Measurements from ENCODE around the gene VOPP1.
"Not testable (repeated sequence)": the region's sequence is repeated elsewhere in the genome, so short reads cannot be mapped to it uniquely, and the experiment has no call there.

The VOPP1 gene

GRCh38 chr7:55477781-55478374 is 94.4 kb downstream of the VOPP1 start:
- DNase-seq (ENCODE audit: low read depth): peak; percentile 70
- no peak overlapping the region for H3K4me3 ChIP-seq (ENCODE audit: low read depth, low read length)

DNA sequence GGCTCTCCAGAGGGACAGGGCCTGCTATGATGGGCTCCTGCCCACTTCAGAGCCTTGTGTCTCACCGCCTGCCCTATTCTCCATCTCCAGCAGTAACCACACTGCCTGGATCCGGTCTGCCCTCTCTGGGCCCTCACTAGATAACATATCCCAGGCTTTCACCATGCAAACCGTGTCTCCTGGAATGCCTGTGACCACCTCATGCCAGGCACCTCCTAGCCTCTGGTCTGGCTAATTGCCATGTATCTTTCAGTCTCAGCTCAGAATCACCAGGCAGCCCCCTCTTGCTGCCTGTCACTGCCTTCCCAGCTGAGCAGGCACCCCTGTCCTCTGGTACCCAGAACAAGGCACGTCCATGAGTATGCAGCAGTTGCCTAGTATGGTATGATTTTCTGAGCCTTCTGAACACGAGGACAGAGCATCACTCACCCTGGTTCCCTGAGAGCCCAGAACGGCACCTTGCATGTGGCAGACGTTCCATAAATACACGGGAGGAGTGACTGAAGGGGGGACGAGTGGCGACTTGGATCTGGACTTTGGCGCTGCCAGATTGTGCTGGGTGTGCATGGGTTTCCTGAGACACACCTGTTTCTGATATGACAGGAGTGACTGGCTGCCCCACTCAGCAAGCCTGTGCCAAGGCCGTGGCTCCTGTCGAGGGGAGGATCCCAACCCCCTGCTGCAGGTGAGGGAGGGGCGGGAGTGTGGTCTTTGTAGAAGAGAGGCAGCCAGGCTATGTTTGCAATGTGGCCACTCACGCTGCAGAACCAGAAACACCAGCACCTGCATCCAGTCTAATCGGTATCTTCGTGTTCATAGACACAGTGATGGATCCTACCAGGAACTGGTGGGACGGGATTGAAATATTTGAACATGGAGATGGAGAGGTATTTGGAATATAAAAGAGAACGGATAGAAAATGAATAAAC is 95.2 kb downstream of the VOPP1 start:
- DNase-seq (ENCODE audit: low read depth): no peak
- no peak overlapping the region for H3K4me3 ChIP-seq (ENCODE audit: low read depth, low read length)

DNA sequence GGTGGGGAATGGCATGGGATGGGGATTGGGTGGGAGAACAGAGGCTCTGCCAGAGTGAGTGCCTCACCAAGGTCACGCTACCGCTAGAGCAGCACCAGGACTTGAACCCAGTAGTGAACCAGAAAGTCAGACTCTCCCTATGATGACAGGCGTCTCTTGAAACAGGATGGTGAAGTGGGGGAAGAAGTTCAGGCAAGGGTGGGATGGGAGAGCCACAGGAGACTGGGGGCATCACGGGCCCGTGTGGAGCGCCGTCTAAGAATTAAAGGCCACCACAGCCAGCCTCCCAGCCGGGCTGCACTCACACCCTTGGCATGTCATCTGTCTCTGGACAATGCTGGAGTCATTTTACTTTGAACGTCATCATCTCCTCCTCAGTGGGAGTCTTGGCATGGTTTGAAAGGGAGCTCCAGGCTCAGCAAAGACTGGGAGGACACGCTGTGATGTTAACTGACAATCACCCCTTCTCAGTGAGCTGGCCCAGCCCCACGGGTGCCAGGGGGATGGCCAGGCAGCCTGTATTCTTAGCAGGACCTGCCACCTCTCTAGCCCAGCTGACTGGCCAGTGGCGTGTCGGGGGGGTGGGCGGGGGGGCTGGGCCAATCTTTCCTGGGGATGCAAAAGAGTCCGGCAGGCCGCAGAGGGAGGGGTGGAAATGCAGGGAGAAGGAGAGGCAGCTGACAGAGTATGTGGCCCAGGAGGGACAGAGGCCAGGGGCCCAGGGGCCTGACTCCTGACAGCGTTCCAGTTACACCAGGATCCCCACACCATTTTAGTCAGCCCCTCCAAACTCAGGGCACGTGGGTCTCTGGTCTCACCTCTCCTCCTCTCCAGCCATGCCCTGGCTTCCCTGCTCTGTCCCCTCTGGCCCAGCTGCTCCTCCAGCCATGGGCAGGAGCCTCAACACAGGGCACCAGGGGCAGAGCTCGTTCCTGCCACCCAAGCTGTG is 96.2 kb downstream of the VOPP1 start:
- peak; percentile 24 for DNase-seq (ENCODE audit: low read depth)
- no peak overlapping the region for H3K4me3 ChIP-seq (ENCODE audit: low read depth, low read length)

DNA sequence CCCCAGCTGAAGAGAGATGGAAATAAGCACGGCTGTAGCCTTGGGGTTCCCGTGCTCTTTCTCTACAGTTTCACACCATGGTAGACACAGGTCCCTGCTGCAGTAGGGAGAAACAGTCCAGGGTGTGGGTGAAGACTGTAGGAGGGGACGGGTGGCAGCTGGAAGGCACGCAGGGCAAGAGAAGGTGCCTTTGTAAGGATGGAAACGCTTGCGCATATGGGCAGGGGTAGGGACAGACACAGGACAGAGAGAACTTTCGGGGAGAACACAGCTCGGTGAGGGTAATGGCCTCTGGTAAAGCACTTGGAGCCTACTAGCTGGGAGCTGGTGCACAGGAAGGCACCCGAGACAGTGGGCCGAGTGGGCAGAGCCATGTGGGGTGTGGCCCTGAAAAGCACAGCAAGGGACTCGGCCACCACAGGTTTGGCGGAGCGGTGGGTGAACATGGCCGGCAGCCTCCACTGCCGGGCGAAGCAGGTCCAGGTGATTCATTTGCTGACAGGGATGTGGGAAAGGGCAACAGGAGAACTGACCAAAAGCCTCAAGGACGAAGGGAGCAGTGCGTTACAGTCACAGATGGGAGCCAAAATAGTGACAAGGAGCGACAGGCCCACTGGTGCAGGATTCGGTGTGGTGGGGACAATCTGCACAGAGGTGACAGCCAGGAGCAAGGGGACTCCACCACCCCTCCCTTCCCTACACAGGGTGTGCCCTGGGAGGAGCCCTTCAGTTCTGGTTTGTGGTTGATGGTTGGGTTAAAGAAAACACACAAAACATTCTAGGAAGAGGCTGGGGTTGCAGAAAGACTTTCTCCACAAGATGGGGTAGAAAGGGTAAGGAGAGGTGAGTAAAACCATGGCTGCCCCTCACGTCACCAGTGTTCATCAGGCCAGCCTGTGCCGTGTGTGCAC is 97.1 kb downstream of the VOPP1 start:
- no peak overlapping the region for H3K4me3 ChIP-seq (ENCODE audit: low read depth, low read length)
- no peak for DNase-seq (ENCODE audit: low read depth)

GRCh38 chr7:55473932-55474331 is 98.4 kb downstream of the VOPP1 start:
- H3K4me3 ChIP-seq (ENCODE audit: low read depth, low read length): no peak overlapping the region
- DNase-seq (ENCODE audit: low read depth): no peak

GRCh38 chr7:55472928-55473725 is 99.2 kb downstream of the VOPP1 start:
- DNase-seq (ENCODE audit: low read depth): no peak
- no peak overlapping the region for H3K4me3 ChIP-seq (ENCODE audit: low read depth, low read length)

- DNase-seq (ENCODE audit: low read depth); H3K4me3 ChIP-seq (ENCODE audit: low read depth, low read length): not testable (repeated sequence)
Observed at GRCh38 chr7:55472406-55472805, 99.9 kb downstream of the VOPP1 start.

DNA sequence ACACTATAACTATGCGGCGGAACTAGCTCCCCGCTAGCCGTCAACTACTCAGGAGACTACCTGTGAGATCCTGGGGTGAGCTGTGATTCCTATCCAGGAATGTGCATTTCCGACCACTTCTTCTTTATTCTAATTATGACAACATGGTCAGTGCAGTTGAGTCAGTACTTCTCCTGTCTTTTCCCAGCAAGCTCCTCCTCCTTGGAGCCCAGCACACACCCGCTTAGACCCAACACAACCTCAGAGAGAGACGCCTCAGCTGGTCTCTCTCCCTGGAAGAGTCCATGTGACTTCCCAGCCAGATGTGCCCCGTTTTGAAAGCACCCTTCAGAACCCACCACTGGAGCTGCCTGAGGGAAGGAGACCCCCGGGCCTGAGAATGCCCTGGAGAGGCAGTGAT is 100.7 kb downstream of the VOPP1 start:
- H3K4me3 ChIP-seq (ENCODE audit: low read depth, low read length); DNase-seq (ENCODE audit: low read depth): not testable (repeated sequence)

DNA sequence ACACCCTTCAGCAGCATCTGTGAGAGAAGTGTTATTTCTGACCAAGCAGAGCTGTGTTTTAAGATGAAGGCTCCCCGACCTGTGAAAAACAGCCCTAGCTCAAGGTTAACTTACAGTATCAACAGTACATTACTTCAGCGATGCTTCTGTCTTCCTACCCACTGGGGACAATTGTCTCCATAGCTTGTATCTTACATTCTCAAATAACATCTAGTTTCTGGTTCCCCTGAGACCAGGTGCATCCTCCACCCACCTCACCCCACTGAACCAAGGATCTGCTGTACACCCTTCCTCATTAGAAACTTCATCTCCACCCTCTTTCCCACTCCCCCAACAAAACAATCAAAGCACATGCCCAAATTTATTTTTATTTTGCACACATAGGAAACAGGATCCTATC is 102.0 kb downstream of the VOPP1 start:
- no peak overlapping the region for H3K4me3 ChIP-seq (ENCODE audit: low read depth, low read length)
- DNase-seq (ENCODE audit: low read depth): no peak

- no peak for DNase-seq (ENCODE audit: low read depth)
- no peak overlapping the region for H3K4me3 ChIP-seq (ENCODE audit: low read depth, low read length)
Observed at GRCh38 chr7:55469721-55470120, 102.6 kb downstream of the VOPP1 start.

DNA sequence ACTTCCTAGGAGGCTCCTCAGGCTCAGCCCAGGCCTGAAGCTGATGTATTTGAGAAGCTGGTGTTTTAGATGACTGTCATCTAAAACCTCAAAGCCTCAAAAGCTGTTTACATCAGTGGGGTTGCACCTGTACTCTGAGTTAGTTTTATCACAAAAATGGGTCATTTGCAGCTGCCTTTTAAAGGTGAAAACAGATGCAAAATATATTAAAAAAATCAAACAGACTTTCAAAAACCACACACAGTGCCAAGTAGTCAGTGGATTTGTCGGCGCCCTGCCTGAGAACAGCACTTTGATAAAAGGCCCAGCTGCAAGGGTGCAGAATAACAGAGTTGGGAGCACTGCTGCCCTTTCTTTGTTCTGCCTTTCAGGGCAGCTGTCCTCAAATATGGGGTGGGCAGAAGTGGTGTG is 103.0 kb downstream of the VOPP1 start:
- DNase-seq (ENCODE audit: low read depth): no peak
- H3K4me3 ChIP-seq (ENCODE audit: low read depth, low read length): no peak overlapping the region

DNA sequence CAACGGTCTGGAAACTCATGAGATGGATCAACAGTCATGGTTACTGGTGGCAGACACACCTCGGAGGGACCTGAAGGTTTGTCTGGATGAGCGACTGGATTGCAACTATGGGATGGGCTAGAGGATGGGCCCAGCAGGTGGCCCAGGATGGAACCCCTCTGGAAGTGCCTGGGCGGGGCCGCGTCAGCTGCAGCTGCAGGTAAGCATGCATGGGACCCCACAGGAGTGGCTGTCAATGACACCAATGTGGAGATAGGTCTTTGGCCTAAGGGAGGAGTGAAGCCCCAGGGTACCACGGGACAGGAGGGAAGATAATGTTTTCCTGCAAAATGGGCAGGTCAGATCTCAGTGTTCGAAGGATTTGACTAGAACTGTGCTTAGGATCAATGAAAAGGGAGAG is 103.8 kb downstream of the VOPP1 start:
- no peak overlapping the region for H3K4me3 ChIP-seq (ENCODE audit: low read depth, low read length)
- DNase-seq (ENCODE audit: low read depth): no peak

- H3K4me3 ChIP-seq (ENCODE audit: low read depth, low read length): no peak overlapping the region
- no peak for DNase-seq (ENCODE audit: low read depth)
Observed at GRCh38 chr7:55467047-55467593, 105.2 kb downstream of the VOPP1 start.

- DNase-seq (ENCODE audit: low read depth): no peak
- H3K4me3 ChIP-seq (ENCODE audit: low read depth, low read length): no peak overlapping the region
Observed at GRCh38 chr7:55465691-55466090, 106.6 kb downstream of the VOPP1 start.

DNA sequence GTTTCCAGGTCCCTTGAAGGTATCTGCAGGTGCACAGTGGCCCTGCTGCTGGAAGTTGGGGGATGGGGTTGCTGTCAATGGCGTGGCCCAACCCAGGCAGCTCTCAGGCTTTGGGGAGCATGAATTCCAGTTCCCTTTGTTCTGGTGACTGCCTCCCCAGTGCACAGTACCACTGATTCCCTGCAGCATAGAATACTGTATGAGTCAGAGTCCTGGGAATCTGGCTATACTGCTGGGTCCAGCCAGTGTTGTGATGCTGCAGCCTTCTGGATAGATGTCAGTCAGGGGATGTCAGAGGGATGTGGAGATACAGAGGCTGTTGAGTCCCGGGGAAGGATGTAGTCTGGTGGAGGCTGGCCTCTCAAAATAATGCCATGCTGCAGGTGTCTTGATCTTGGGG is 107.9 kb downstream of the VOPP1 start:
- no peak overlapping the region for H3K4me3 ChIP-seq (ENCODE audit: low read depth, low read length)

DNA sequence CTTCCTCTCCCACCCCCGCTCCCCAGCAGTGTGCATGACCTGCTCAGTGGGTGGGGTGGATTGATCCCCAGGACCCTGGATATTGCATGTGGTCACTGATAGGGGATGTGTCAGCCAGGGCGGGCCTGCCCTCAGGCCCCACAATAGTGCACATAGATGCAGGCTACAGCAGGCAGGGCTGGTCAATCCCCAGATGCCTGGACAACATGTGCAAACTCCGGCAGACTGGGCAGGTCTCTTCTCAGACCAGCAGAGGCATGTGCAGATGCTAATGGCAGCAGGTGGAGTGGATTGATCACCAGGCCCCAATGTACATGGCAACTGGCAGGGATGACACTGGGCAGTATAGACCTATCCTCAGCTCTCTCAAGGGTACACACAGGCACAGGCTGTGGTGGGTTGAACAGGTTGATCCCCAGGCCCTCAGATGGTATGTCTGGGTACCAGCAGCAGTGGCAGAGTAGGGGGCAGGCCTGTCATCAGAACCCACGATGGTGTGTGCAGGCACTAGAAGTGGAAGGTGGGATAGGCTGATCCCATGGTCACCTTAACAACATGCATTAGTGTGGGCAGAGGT is 108.5 kb downstream of the VOPP1 start:
- no peak overlapping the region for H3K4me3 ChIP-seq (ENCODE audit: low read depth, low read length)
- no peak for DNase-seq (ENCODE audit: low read depth)

More for the DNA sequence above, 107.9 kb downstream of the VOPP1 start:
- no peak for DNase-seq (ENCODE audit: low read depth)

- no peak for DNase-seq (ENCODE audit: low read depth)
- no peak overlapping the region for H3K4me3 ChIP-seq (ENCODE audit: low read depth, low read length)
Observed at GRCh38 chr7:55458351-55458750, 114.0 kb downstream of the VOPP1 start.

DNA sequence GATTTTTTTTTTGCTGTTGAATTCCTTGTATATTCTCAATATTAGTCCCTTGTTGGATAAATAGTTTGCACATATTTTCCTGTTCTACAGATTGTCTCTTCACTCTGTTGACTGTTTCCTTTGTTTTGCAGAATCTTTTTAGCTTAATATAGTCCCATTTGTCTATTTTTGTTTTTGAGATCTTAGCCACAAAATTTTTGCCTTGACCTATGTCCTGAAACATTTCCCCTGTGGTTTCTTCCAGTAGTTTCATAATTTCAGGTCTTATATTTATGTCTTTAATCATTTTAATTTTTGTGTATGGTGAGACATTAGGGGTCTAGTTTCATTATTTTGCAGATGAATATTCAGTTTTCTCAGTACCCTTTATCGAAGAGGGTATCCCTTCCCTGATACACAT is 114.5 kb downstream of the VOPP1 start:
- DNase-seq (ENCODE audit: low read depth): no peak
- no peak overlapping the region for H3K4me3 ChIP-seq (ENCODE audit: low read depth, low read length)

Data from skeletal muscle cell (primary cell).